Measurements from ENCODE around the gene ZBTB7C.
"Not testable (repeated sequence)": the region's sequence is repeated elsewhere in the genome, so short reads cannot be mapped to it uniquely, and the experiment has no call there.

Gene ZBTB7C

DNA sequence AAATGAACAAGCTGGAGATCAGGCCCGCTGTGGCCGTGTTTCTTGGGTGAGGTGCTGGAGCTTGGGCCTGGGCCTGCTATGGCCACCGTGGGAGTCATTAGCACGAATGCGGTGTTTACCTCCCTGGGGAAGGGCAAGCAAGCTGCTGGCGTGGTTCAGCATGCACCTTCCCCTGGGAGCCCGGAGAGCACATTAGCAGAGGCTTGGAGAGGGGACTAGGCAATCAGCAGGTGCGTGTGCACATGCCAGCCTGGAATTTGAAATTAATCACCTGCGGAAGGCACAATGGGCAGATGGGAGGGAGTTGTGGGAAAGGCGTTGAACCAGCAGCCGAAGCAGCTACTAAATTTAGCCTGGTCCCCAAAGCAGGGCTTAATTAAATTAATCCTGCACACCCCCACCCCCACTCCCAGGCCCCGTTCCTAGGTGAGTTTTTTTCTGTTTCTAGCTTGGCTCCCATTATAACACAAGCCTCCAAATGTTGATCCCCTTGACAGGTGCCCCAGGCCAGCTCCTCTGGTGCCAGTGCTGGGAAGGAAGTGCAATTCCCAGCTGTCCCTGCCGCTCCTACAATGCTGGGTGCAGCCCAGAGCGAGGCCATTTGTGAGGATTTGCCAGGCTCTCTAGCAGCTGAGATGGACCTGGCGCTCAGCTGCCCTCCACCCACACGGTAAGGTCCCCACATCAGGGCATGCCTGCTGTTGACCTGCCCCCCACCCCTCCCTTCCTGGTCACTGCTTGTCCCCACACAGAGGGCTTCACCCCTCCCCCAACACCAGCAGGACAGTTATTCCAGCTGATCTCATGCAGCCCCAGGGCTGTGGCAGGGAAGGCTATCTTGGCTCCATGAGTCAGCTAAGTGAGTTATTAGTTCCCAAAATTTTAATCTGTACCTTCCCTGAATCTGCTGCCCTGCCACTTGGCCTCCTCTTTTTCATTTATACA lies 115.0 kb downstream of the ZBTB7C start:
- DNase-seq, result no peak

DNA sequence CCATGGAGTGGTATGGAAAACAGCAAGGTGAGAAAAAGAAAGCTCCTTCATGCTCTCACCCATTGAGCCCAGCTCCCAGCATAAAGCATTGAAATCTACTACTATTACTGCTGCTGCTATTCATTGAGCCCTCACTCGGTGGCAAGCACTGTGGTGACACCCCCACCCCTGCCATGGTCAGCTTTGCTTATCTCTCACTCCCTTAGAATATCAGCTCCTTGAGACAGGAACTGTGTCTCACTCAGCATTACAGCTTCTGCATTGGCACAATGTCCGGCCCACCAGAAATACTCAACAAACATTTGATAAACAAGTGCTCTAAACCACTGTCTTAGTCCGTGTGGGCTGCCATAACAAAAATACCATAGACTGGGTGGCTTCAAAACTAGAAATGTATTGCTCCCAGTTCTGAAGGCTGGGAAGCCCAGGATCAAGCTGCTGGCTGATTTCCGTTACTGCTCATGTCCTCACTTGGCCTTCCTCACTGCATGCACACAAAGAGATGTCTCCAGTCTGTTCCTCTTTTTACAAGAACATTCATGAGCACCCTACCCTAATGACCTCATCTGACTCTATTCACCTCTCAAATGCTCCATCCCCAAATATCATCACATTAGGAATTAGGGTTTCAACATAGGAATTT lies 116.3 kb downstream of the ZBTB7C start:
- no peak for DNase-seq

DNA sequence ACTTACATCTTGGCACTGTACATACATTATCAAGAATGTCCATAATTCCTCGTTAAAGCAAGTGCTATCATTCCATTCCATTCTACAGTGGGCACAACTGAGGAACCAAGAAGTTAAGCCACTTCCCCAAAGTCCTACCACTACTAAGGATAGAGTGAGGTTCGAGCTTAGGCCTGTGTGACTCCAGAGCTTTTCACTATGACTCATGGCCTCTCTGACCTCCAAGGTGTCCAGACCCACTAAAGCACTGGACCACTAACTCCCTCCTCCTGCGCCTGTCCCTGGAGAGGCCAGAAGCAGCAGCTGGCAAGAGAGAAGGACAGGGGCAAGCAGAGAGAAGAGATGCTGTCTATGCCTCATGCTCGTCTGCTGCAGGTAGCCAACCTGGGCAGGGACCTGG lies 117.0 kb downstream of the ZBTB7C start:
- no peak for DNase-seq

- no peak for DNase-seq
Measured at GRCh38 chr18:48290162-48290926, 118.8 kb downstream of the ZBTB7C start.

DNA sequence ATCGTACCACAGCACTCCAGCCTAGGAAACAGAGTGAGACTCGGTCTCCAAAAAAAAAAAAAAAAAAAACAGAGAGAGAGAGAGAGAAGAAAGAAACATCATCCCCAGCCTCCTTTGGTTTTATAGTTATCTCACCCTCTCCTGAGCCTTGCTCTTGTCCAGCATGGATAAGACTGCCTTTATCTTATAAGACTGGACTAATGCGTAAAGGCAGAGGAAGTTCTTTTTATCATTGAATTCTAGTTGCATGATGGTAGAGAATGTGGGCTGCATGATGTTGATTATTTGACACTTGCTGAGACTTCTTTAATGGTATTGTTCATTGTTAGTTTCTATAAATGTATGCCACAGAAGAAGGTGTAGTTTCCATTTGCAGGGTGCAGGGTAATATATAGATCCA lies 124.4 kb downstream of the ZBTB7C start:
- no peak for DNase-seq

GRCh38 chr18:48284011-48284410 lies 125.2 kb downstream of the ZBTB7C start:
- not testable (repeated sequence) for DNase-seq

DNA sequence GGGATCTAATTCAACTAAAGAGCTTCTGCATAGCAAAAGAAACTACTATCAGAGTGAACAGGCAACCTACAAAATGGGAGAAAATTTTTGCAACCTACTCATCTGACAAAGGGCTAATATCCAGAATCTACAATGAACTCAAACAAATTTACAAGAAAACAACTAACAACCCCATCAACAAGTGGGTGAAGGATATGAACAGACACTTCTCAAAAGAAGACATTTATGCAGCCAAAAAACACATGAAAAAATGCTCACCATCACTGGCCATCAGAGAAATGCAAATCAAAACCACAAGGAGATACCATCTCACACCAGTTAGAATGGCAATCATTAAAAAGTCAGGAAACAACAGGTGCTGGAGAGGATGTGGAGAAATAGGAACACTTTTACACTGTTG lies 127.7 kb downstream of the ZBTB7C start:
- not testable (repeated sequence) for DNase-seq

GRCh38 chr18:48279312-48279711 lies 129.9 kb downstream of the ZBTB7C start:
- no peak for DNase-seq

- DNase-seq, result no peak
Measured at GRCh38 chr18:48278081-48278480, 131.1 kb downstream of the ZBTB7C start.

- no peak for DNase-seq
Measured at GRCh38 chr18:48274301-48274700, 134.9 kb downstream of the ZBTB7C start.

- peak; percentile 57 for DNase-seq
Measured at GRCh38 chr18:48270929-48271328, 138.3 kb downstream of the ZBTB7C start.

- DNase-seq, result no peak
Measured at GRCh38 chr18:48265328-48265727, 143.9 kb downstream of the ZBTB7C start.

DNA sequence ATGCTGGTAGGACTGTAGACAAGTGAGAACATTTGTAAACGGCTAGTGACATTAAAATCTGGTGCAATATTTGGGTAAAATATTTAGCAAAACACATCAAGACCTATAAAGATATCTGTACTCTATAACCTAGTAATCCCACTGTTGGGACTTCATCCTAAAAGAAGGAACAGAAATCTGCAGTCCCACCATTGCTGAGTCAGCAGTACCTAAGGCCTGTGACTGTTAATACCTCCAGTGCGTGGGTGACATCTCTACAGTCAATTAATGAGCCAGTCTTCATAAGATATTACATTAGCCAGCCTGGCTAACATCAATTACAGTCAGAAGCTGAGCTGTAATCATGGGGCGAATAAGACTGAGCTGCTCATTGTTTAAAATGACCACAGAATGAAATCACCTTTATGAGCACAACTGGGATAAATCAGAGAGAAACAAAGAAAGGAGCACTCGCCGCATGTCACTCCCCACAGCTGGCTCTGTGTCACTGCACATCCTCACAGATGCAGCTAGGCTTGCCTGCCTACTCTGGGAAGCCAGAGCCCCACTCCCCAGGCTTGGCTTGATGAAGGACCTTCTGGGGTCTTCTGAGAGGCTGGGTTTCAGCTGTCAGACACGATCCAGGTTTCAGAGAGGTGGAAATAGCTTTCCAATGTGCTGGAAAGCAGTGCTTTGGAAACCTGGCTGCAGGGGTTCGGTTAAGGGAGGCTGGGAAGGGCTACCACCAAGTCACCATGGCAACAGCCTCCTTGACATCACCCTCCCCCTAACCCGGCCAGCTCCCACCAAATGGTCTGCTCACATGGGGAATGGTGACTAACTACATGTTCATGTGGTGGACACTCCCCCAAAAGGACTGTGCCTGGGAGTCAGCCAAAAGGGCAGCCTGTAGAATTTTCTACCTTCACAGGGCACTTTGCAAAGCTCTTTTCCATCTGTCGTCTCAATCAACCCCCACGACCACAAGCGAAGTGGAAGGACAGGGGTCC lies 145.0 kb downstream of the ZBTB7C start:
- DNase-seq, result peak; percentile 65

- no peak for DNase-seq
Measured at GRCh38 chr18:48263192-48263853, 145.9 kb downstream of the ZBTB7C start.

DNA sequence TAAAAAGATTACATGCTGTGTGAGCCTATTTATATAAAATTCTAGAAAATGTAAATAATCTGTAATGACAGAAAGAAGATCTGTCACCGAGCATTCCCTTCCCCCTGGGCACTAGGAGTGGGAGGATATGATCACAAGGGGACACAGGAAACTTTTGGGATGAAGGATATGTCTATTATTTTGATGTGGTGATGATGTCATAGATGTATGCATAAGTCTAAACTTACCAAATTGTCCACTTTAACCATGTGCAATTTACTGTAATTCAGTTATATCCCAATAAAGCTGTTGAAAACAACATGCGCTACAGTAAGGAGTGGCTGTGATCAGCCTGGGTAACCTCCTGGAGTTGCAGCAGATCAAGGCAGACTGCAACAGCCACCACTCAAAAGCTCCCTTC lies 148.9 kb downstream of the ZBTB7C start:
- no peak for DNase-seq

DNA sequence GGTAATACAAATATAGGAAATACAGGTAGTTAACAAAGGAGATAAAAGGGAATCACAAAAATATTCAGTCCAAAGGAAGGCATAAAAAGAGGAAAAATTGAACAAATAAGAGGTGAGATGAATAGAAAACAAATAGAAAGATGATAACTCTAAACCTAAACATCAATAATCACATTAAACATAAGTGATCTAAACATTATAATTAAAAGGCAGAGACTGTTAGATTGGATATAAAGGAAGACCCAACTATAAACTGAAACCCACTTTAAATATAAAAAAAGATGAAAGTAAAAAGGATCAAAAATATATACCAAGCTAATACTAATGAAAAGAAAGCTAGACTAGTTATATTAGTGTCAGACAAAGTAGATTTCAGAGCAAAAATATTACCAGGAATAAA lies 152.3 kb downstream of the ZBTB7C start:
- no peak for DNase-seq

GRCh38 chr18:48254077-48254602 lies 155.0 kb downstream of the ZBTB7C start:
- DNase-seq, result no peak

DNA sequence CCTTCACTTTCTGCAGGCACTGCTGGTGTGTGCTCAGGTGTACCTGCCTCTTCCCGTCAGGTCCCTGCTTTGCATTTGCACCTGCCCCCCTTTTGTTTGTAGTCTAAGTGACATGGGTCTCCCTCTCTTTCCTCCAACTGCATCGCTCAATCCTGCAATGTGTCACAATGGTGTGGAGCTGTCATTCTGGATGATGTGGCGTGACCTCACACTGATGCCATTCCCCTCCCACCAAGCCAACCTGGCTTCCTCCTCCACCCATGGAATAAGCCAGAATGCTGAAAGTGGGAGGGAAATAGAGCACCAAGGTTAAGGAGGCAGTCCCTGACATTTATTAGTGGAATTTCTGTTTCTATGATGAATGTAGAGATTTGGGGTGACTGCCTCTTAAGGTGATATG lies 156.7 kb downstream of the ZBTB7C start:
- no peak for DNase-seq

DNA sequence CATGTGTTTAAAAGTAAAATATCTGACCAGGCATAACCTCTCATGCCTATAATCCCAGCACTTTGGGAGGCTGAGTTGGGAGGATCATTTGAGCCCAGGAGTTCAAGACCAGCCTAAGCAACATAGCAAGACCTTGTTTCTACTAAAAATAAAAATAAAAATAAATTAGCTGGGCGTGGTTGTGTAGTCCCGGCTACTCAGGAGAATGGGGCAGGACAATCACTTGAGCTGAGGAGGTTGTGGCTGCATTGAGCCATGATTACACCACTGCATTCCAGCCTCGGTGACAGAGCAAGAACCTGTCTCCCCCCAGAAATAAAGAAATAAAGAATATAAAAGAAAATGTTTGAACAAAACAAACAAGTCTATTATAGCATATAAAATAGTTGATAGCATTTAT lies 158.3 kb downstream of the ZBTB7C start:
- no peak for DNase-seq

GRCh38 chr18:48250362-48250907 lies 158.7 kb downstream of the ZBTB7C start:
- no peak for DNase-seq

GRCh38 chr18:48249854-48250253 lies 159.3 kb downstream of the ZBTB7C start:
- no peak for DNase-seq

Data from kidney glomerular epithelial cell (primary cell).